NK-92 (cell line): ENCODE data around the gene MYLIP.

Experiments used
- DNase-seq: peaks from one replicate; lab custom pipeline; 2025; ENCODE audit not compliant: unreplicated experiment; lab: John Stamatoyannopoulos, UW

Gene MYLIP

GRCh38 chr6:16106991-16107787, 21.7 kb upstream of the MYLIP start:
- no peak for DNase-seq

- DNase-seq = no peak
These were observed 20.5 kb upstream of the MYLIP start for GRCh38 chr6:16108419-16108818.

DNA sequence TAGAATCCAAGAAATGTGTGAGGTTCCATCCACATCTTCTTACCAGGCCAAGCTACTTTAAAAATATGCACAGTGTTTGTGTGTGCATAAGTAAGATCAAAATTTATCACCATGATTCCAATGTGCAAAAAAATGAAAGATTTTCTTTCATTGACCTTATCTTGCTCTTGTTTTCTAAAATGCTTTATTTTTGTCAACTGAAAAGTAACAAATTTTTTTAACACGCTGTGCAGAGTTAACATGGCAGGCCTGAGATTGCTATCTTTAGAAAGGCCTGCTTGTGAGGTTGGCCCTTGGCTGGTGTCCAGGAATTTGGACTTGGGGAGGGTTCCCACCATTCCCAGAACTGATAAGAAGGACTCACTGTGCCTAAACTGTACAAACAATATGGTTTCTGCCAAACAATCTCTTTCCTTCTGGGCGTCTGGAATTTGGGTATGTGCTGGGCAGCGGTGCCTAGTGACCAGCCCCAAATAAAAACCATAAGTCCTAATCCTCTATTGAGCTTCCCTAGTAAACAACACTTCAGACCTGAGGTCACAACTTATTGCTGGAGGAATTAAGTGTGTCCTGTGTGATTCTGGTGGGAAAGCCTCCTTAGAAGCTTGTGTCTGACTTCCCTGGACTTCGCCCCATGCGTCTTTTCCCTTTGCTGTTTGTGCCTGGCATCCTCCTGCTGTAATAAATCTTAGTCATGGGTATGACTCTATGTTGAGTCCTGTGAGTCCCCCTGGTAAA, 19.8 kb upstream of the MYLIP start:
- DNase-seq = no peak

DNA sequence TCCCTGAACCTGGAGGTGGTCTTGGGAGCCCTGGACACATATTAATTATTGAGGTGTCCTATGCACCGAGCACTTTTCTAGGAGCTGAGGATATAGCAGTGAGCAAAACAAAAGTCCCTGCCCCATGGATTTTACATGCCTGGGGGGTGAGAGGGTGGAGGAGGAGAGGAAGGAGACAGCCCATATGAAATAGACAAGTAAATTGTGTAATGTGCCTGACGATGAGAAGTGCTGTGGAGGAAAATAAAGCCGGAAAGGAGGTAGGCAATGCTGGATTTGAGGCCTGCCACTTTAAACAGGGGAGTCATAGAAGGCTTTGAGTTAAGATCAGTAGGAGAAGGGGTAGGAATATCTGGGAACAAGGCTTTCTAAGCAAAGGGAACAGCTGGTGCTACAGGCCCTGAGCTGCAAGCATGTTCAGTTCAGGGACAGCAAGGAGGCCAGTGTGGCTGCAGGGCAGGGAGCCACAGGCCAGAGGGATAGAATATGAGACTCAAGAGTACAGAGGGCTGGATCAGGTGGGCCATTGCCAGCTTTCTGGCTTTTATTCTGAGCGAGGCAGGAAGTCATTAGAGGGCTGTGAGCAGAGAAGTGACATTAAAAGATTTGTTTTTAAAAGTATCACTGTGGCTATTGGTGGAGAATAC, 19.1 kb upstream of the MYLIP start:
- DNase-seq = no peak

- DNase-seq = no peak
These were observed 10.1 kb upstream of the MYLIP start for GRCh38 chr6:16118825-16119224.

GRCh38 chr6:16121339-16121738, 7.5 kb upstream of the MYLIP start:
- DNase-seq = no peak

GRCh38 chr6:16122197-16122596, 6.7 kb upstream of the MYLIP start:
- no peak for DNase-seq

- no peak for DNase-seq
These were observed 4.4 kb upstream of the MYLIP start for GRCh38 chr6:16124198-16125180.

GRCh38 chr6:16126056-16126455, 2.8 kb upstream of the MYLIP start:
- no peak for DNase-seq

GRCh38 chr6:16126861-16127260, 2.0 kb upstream of the MYLIP start:
- DNase-seq = no peak

DNA sequence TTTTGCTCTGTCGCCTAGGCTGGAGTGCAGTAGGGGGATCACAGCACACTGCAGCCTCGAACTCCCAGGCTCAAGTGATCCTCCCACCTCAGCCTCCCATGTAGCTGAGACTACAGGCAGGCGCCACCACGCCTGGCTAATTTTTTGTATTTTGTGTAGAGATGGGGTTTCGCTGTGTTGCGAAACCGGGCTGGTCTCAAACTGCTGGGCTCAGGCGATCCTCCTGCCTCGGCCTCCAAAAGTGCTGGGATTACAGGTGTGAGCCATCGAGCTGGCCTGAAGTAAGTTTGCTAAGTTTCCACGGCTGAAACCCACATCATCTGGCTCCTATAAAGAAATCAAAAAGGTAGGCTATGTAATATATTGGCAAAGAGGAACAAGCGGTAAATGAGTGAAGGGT, 1.4 kb upstream of the MYLIP start:
- no peak for DNase-seq

- no peak for DNase-seq
These were observed 926 bp downstream of the MYLIP start for GRCh38 chr6:16129623-16130401.

DNA sequence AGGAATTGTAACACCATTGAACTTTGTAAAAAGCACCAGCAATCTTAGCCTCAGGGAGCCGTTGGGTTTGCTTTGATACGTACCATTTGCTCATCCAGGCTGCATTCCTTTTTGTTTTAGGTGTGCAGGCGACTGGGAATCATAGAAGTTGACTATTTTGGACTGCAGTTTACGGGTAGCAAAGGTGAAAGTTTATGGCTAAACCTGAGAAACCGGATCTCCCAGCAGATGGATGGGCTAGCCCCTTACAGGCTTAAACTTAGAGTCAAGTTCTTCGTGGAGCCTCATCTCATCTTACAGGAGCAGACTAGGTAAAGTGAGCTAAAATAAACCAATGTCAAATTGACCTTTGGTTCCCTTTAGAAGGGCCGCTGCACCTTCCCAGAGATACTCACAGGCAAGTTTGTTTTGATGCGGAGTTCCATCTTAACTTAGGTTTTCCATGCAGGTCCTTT, 1.6 kb downstream of the MYLIP start:
- DNase-seq = no peak

- DNase-seq = no peak
These were observed 2.1 kb downstream of the MYLIP start for GRCh38 chr6:16130932-16131387.

DNA sequence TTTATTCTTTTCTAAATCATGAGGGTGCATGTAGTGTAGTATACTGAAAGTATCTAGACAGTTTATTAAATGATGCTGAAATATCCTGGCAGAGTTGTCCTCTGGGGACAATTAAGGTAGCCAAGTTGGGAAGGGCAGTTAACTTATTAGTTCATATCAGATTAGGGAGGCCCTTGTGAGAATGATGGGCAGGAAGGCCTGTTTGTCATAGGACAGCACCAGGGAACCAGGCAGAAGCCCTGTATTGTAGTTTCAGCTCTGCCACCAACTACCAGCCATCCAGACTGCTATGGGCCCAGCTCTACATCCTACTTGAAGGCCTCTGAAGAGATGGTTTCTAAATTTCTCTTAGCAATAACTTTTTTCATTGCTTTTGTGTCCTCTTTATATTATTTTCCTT, 4.0 kb downstream of the MYLIP start:
- no peak for DNase-seq

DNA sequence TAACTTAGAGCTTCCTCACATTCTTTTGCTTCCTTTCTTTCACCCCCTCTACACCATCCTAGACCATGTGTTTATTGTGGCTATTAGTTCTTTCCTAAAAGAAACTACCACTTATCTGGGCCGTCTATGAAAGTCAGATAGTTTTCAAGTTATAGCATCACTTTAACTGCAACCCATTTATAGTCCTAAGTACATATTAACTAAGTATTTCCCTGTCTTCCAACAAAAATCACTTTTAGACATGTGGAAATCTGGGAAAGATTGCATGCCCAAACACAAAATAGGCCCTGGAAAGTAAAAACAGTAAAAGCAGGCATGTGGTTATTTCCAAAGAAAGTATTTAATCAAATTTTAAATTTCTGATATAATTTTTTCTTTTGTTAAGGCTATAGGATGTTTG, 5.5 kb downstream of the MYLIP start:
- DNase-seq = no peak

GRCh38 chr6:16135066-16135465, 6.2 kb downstream of the MYLIP start:
- no peak for DNase-seq

GRCh38 chr6:16136091-16136490, 7.2 kb downstream of the MYLIP start:
- no peak for DNase-seq

- no peak for DNase-seq
These were observed 8.0 kb downstream of the MYLIP start for GRCh38 chr6:16136621-16137450.
